Thoracic aorta (tissue), 2 donors: ENCODE measurements around the gene SPC24. TPM values are rescaled to one million over a fixed set of nuclear protein-coding genes. Genes with fewer than 3 reads are reported as not detected.

ENCODE experiments used
- ATAC-seq: fragments of 150-250 bp; one replicate; pipeline ENCODE4 v1.8.0; 2017; ENCODE audit warnings: low read depth; ENCODE audit not compliant: insufficient number of reproducible peaks, low FRiP score
- DNase-seq: peaks from one replicate; pipeline ENCODE4 v3.0.0-alpha.2; 2020; ENCODE audit warnings: low spot score
- H3K27ac ChIP-seq, 2 donors: fragments of 200-600 bp; sonication (generic); 1 replicate in 1 of 2; 2 replicates in 1 of 2; pipeline ENCODE4 v1.5.1; 2016; ENCODE audit warnings: mild to moderate bottlenecking in 2 of 2, moderate library complexity in 2 of 2
- H3K27me3 ChIP-seq: fragments of 200-600 bp; sonication (generic); replicated peaks from 2 replicates; pipeline ENCODE4 v1.6.0; 2016; ENCODE audit warnings: mild to moderate bottlenecking; ENCODE audit not compliant: insufficient read depth
- H3K36me3 ChIP-seq: fragments of 200-600 bp; sonication (generic); one replicate; pipeline ENCODE4 v1.5.1; 2016
- H3K4me1 ChIP-seq, 2 donors: fragments of 200-600 bp; sonication (generic); 1 replicate in 1 of 2; 2 replicates in 1 of 2; pipeline versions ENCODE4 v1.5.1 to v1.6.0; 2016; ENCODE audit warnings: low read depth in 2 of 2, mild to moderate bottlenecking in 1 of 2; ENCODE audit not compliant: control insufficient read depth in 1 of 2
- H3K4me3 ChIP-seq: fragments of 200-600 bp; sonication (generic); 2 replicates; pipeline ENCODE4 v1.5.1; 2016; ENCODE audit warnings: mild to moderate bottlenecking
- H3K9me3 ChIP-seq: fragments of 200-600 bp; sonication (generic); 2 replicates; pipeline ENCODE4 v1.5.1; 2016
- total RNA-seq, 2 donors: library from RNA; depleted of rRNA; stranded (reverse); fragments of >200 nt; gene quantifications; one replicate each; pipeline versions ENCODE4 v1.1.0 to v1.2.3, GENCODE V29; 2016
- TF ChIP-seq, protein P1 (sequence below): fragments of 200-600 bp; sonication (generic); IDR thresholded peaks from one replicate; pipeline ENCODE4 v1.5.1; 2019; ENCODE audit warnings: antibody characterized with exemption

The SPC24 gene, protein sequence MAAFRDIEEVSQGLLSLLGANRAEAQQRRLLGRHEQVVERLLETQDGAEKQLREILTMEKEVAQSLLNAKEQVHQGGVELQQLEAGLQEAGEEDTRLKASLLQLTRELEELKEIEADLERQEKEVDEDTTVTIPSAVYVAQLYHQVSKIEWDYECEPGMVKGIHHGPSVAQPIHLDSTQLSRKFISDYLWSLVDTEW
- 1 to 10 TPM; 2.4 to 4.7 TPM for total RNA-seq

- TF ChIP-seq, protein P1, sequence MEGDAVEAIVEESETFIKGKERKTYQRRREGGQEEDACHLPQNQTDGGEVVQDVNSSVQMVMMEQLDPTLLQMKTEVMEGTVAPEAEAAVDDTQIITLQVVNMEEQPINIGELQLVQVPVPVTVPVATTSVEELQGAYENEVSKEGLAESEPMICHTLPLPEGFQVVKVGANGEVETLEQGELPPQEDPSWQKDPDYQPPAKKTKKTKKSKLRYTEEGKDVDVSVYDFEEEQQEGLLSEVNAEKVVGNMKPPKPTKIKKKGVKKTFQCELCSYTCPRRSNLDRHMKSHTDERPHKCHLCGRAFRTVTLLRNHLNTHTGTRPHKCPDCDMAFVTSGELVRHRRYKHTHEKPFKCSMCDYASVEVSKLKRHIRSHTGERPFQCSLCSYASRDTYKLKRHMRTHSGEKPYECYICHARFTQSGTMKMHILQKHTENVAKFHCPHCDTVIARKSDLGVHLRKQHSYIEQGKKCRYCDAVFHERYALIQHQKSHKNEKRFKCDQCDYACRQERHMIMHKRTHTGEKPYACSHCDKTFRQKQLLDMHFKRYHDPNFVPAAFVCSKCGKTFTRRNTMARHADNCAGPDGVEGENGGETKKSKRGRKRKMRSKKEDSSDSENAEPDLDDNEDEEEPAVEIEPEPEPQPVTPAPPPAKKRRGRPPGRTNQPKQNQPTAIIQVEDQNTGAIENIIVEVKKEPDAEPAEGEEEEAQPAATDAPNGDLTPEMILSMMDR: no peak
- Histone ChIP-seq H3K4me1 (peaks cover 50 to 81% of the 10 kb centered on the region in 2 donors), H3K4me3 (peak within 1 kb of the TSS; percentile 74)
These were observed at the start of gene SPC24 for GRCh38 chr19:11155373-11156120. Gene SPC24, minus strand, starts transcription at chr19:11155782. Its CDS starts 6 bp downstream, at chr19:11155776.

GRCh38 chr19:11204943-11205349 lies 49.4 kb upstream of the SPC24 start:
- H3K4me3 ChIP-seq: no peak overlapping the region
- no peaks in the 10 kb centered on the region for H3K36me3 ChIP-seq
- TF ChIP-seq, protein P1: no peak
- DNase-seq (no peak), ATAC-seq (no peak)
- H3K27ac ChIP-seq: peak overlapping the region; percentile 97 to 99
- H3K9me3 ChIP-seq: no peaks in the 10 kb centered on the region
- H3K27me3 ChIP-seq: no peaks in the 10 kb centered on the region
- peaks cover 18 to 32% of the 10 kb centered on the region in 2 donors for H3K4me1 ChIP-seq

More at GRCh38 chr19:11155373-11156120, at the start of gene SPC24:
- ATAC-seq (peak; percentile 75), DNase-seq (peak; percentile 60)
- Histone ChIP-seq H3K9me3 (no peaks in the 10 kb centered on the region), H3K27me3 (no peaks in the 10 kb centered on the region), H3K36me3 (no peaks in the 10 kb centered on the region), H3K27ac (peak within 1 kb of the TSS; percentile 57 to 93)

GRCh38 chr19:11204076-11204602 lies 48.6 kb upstream of the SPC24 start:
- TF ChIP-seq, protein P1: peak; percentile 26
- no peaks in the 10 kb centered on the region for H3K36me3 ChIP-seq
- ATAC-seq: no peak

GRCh38 chr19:11203194-11204075 lies 47.9 kb upstream of the SPC24 start:
- TF ChIP-seq, protein P1: peak; percentile 93
- Histone ChIP-seq H3K27me3 (no peaks in the 10 kb centered on the region), H3K9me3 (no peaks in the 10 kb centered on the region), H3K36me3 (no peaks in the 10 kb centered on the region), H3K4me1 (peaks cover 22 to 41% of the 10 kb centered on the region in 2 donors), H3K4me3 (peak overlapping the region; percentile 45), H3K27ac (peak overlapping the region; percentile 97 to 99)
- DNase-seq (peak; percentile 80), ATAC-seq (peak; percentile 80)

More at GRCh38 chr19:11204076-11204602, 48.6 kb upstream of the SPC24 start:
- Histone ChIP-seq H3K9me3 (no peaks in the 10 kb centered on the region), H3K27ac (peak overlapping the region; percentile 97 to 99), H3K4me3 (peak overlapping the region; percentile 45), H3K4me1 (peaks cover 18 to 34% of the 10 kb centered on the region in 2 donors), H3K27me3 (no peaks in the 10 kb centered on the region)
- no peak for DNase-seq
